Measurements from ENCODE around the gene DPEP2NB. TPM values are rescaled to one million over a fixed set of nuclear protein-coding genes. Genes with fewer than 3 reads are reported as not detected.
A peak's percentile ranks its signal among the peaks of the same experiment; 100 is the strongest.

DPEP2NB gene, protein sequence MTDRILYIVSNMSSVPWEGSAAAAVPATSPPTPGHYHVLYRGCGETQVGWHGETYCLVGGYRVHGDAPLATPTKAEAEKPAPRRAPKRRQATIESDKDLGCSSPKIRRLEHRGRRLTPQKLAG
- total RNA-seq, result not detected in 2 replicates

DNA sequence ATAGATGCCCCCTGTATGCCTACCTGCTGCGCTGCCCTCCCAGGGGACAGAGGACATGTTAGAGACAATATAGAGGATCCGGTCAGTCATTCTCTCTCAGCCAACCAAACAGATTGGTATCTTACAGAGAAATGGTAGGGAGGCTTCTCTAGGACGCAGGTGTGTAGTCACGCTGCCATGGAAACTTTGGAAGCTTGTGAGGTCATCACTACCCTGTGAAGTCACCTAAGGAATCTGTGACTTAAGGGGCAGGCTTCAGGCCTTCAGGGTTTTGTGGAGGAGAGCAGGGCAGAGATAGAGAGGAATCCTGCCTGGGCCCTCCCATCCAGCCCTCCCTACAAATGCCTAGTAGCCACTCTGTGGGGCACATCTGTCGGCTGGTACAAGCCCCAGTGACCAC, at the start of gene DPEP2NB:
DPEP2NB (minus strand) TSS at position 231 of the 400 bp plus-strand sequence; CDS start at position 90, 141 bp downstream.
- H3K27me3 Mint-ChIP-seq (ENCODE audit: low read depth), result no peaks in the 10 kb centered on the region
- intact Hi-C loops (cut with micrococcal nuclease), result no loop called here
- no peak within 1 kb of the TSS for H3K4me3 Mint-ChIP-seq (ENCODE audit: low read depth)

DNA sequence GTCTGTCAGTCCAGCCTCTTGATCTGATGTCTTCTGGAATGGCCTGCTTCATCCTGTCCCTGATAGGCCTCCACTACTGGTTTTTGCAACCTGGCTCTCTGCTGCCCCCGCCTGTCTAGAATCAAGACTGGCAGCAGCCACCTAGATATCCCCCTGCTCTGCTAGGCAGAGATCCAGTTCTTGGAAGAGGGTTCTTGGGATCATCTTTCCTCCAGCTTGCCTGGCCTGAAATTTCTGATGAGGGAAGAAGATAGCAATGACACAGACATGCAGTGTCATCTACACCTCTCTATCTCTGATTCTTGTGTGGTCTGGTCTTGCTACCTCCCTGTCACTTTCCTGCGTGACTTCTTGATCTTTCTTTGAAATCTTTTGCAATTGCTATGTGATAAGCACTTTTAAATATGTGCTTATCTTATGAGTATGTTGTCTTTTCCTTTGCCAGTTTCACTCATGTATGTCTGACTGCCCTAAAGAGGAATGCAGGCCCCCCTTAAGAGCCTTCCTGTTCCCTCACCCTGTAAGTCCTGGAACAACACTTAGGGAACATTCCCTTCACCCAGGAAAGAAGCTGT, 49.2 kb upstream of the DPEP2NB start:
- intact Hi-C loops (cut with micrococcal nuclease), result loop anchor here (1.0 to 2.0 kb wide), 2 partner anchors 14 to 72 kb away; no protein-coding TSS in a partner anchor
- Mint-ChIP-seq H3K9me3 (no peaks in the 10 kb centered on the region), H3K27me3 (ENCODE audit: low read depth) (no peaks in the 10 kb centered on the region), H3K4me1 (ENCODE audit: low read depth) (peaks cover 66% of the 10 kb centered on the region), H3K27ac (peak overlapping the region; percentile 79), H3K36me3 (ENCODE audit: low read depth) (peaks cover 61% of the 10 kb centered on the region), H3K4me3 (ENCODE audit: low read depth) (no peak overlapping the region)
- peak; percentile 72 for DNase-seq (ENCODE audit: low spot score)

More for the DNA sequence above, at the start of gene DPEP2NB:
- Mint-ChIP-seq H3K27ac (no peak within 1 kb of the TSS), H3K36me3 (ENCODE audit: low read depth) (peaks cover 5% of the 10 kb centered on the region), H3K4me1 (ENCODE audit: low read depth) (peaks cover 6% of the 10 kb centered on the region), H3K9me3 (no peaks in the 10 kb centered on the region)
- DNase-seq (ENCODE audit: low spot score), result no peak

DNA sequence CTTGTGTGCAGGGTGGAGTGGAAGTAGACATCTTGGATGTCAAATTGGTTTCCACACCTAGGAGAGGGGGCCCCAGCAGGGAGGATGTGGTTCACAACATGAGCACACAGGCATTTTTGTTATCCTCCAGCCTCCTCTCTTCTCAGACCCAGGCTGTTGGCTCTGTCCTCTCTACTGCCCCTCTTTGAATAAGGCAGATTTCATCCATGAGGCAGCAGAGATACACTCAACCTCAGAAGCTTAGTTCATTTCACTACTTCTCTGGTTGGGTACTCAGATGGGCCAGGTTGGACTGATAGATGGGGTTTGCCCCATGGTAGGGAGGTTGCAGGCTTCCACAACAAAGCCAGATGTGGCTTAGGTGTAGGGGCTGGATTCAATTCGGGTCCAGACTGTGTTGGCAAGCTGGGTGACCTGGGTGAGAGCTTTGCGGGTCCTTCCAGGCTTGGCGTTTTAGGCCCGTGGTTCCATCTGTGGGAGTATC, 47.2 kb upstream of the DPEP2NB start:
- Mint-ChIP-seq H3K36me3 (ENCODE audit: low read depth) (peaks cover 71% of the 10 kb centered on the region), H3K27me3 (ENCODE audit: low read depth) (no peaks in the 10 kb centered on the region), H3K27ac (peak overlapping the region; percentile 77), H3K9me3 (no peaks in the 10 kb centered on the region), H3K4me1 (ENCODE audit: low read depth) (peaks cover 70% of the 10 kb centered on the region), H3K4me3 (ENCODE audit: low read depth) (peak overlapping the region; percentile 6)
- intact Hi-C loops (cut with micrococcal nuclease), result no loop called here
- DNase-seq (ENCODE audit: low spot score), result no peak

DNA sequence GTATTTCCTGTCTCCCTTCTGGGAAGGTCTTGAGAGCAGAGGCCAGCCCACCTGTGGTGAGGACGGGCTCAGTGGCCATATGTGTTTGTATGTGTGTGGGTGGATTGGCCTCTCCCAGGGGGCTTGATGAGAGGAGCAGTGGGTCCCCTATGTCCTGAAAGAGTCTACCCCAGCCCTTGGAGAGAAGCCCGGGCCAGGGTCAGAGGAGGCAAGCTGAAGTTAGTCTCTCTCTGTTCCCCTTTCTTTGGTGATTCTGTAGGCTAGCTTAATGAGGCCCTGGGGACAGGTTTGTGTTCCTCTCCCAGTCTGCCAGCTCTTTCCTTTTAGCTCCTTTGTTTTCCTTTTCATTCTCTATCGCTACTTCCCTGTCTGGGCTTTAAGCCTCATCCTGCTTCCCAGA, 45.7 kb upstream of the DPEP2NB start:
- H3K4me1 Mint-ChIP-seq (ENCODE audit: low read depth), result peaks cover 66% of the 10 kb centered on the region
- H3K4me3 Mint-ChIP-seq (ENCODE audit: low read depth), result no peak overlapping the region
- no peak for DNase-seq (ENCODE audit: low spot score)
- peaks cover 70% of the 10 kb centered on the region for H3K36me3 Mint-ChIP-seq (ENCODE audit: low read depth)
- H3K27me3 Mint-ChIP-seq (ENCODE audit: low read depth), result no peaks in the 10 kb centered on the region
- intact Hi-C loops (cut with micrococcal nuclease), result no loop called here
- no peaks in the 10 kb centered on the region for H3K9me3 Mint-ChIP-seq
- H3K27ac Mint-ChIP-seq, result peak overlapping the region; percentile 64

DNA sequence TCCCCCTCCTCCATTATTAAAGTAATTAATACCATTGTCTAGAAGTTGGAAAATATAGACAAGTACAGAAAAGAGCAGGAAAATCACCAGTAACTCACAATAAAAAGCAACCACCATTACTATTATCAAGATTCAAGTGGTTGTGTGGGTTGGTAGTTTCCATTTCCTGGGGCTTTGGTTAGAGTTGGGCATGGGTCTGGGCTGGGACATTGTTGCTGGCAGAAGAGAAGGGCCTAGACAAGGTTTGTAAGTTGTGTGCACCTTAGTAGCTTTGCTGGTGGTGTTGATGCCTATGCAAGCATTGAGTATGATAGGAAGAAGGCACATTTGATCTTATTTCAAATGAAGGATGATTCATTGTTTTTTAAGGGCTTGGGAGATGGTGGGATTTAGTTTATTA, 44.1 kb upstream of the DPEP2NB start:
- Mint-ChIP-seq H3K27ac (peak overlapping the region; percentile 76), H3K36me3 (ENCODE audit: low read depth) (peaks cover 75% of the 10 kb centered on the region), H3K27me3 (ENCODE audit: low read depth) (no peaks in the 10 kb centered on the region), H3K4me3 (ENCODE audit: low read depth) (peak overlapping the region; percentile 6), H3K4me1 (ENCODE audit: low read depth) (peaks cover 51% of the 10 kb centered on the region), H3K9me3 (no peaks in the 10 kb centered on the region)
- intact Hi-C loops (cut with micrococcal nuclease), result no loop called here
- no peak for DNase-seq (ENCODE audit: low spot score)

DNA sequence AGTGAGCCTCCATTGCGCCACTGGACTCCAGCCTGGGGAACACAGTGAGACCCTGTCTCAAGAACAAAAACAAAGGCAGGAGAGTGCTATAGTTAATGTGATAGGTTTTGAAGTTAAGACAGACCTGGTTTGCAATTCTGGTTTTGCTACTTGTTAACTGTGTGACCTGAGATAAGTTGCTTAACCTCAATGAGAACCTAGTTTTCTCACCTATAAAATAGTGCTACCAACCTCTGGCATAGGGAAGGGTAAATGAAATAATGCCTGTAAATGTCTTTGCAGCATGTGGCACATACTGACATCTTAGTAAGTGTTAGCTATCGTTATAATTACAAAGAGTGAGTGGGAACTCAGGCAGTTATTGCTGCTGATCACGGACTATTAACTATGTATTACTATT, 39.7 kb upstream of the DPEP2NB start:
- Mint-ChIP-seq H3K27ac (no peak overlapping the region), H3K27me3 (ENCODE audit: low read depth) (no peaks in the 10 kb centered on the region), H3K9me3 (no peaks in the 10 kb centered on the region), H3K4me1 (ENCODE audit: low read depth) (peaks cover 16% of the 10 kb centered on the region), H3K4me3 (ENCODE audit: low read depth) (no peak overlapping the region), H3K36me3 (ENCODE audit: low read depth) (peaks cover 72% of the 10 kb centered on the region)
- no peak for DNase-seq (ENCODE audit: low spot score)
- intact Hi-C loops (cut with micrococcal nuclease), result no loop called here

DNA sequence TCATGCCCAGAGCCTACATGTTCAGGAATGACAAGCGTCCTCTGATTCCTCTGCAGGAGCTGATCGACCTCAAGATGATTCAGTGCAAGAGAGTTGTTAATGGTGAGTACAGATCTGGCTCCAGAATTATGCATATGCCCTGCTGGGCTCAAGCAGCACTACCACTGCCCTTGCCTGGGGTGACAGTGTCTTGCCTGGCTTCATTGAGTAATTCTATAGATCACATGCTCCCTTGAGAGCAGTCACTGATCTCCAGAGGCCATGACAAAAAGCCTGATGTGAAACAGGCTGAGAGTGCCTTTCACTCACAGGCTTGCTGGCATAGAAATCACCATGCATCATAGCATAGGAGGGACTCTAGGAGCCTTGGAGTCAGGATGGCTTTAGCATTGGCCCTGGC, 33.7 kb upstream of the DPEP2NB start:
- DNase-seq (ENCODE audit: low spot score), result no peak
- Mint-ChIP-seq H3K9me3 (no peaks in the 10 kb centered on the region), H3K27ac (no peak overlapping the region), H3K4me3 (ENCODE audit: low read depth) (no peak overlapping the region), H3K4me1 (ENCODE audit: low read depth) (peaks cover 2% of the 10 kb centered on the region), H3K36me3 (ENCODE audit: low read depth) (peaks cover 55% of the 10 kb centered on the region), H3K27me3 (ENCODE audit: low read depth) (no peaks in the 10 kb centered on the region)
- intact Hi-C loops (cut with micrococcal nuclease), result no loop called here

DNA sequence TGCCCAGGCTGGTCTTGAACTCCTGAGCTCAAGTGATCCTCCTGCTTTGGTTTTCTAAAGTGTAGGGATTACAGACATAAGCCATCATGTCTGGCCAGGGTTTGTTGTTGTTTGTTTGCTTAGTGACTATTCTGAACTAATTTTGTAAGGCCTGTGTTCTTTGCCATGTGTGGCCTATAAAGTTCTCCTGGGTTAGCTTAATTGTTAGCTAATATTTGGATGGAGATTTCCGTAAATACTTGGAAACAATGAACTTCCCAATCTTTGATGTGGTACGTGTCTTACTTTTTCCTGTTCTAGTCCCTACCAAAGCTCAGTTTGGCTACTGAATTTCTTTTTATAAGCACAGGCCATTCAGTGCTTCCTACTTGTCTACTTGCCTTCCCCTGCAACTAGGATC, 32.3 kb upstream of the DPEP2NB start:
- Mint-ChIP-seq H3K27ac (no peak overlapping the region), H3K36me3 (ENCODE audit: low read depth) (peaks cover 52% of the 10 kb centered on the region), H3K4me3 (ENCODE audit: low read depth) (no peak overlapping the region), H3K9me3 (no peaks in the 10 kb centered on the region), H3K4me1 (ENCODE audit: low read depth) (peaks cover 2% of the 10 kb centered on the region), H3K27me3 (ENCODE audit: low read depth) (no peaks in the 10 kb centered on the region)
- intact Hi-C loops (cut with micrococcal nuclease), result no loop called here
- DNase-seq (ENCODE audit: low spot score), result no peak

DNA sequence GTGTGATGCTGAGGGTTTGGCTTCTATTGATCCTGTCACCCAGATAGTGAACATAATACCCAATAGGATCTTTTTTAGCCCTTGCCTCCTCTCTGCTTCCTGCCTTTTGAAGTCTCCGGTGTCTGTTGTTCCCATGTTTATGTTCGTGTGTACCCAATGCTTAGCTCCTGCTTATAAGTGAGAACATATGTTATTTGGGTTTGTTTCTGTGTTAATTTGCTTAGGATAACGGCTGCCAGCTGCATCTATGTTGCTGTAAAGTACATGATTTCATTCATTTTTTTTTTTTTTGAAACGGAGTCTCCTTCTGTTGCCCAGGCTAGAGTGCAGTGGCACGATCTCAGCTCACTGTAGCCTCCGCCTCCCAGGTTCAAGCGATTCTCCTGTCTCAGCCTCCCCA, 30.4 kb upstream of the DPEP2NB start:
- Mint-ChIP-seq H3K9me3 (no peaks in the 10 kb centered on the region), H3K4me1 (ENCODE audit: low read depth) (peaks cover 2% of the 10 kb centered on the region), H3K27me3 (ENCODE audit: low read depth) (no peaks in the 10 kb centered on the region), H3K4me3 (ENCODE audit: low read depth) (no peak overlapping the region), H3K27ac (peak overlapping the region; percentile 45), H3K36me3 (ENCODE audit: low read depth) (peaks cover 45% of the 10 kb centered on the region)
- intact Hi-C loops (cut with micrococcal nuclease), result no loop called here
- DNase-seq (ENCODE audit: low spot score), result no peak

DNA sequence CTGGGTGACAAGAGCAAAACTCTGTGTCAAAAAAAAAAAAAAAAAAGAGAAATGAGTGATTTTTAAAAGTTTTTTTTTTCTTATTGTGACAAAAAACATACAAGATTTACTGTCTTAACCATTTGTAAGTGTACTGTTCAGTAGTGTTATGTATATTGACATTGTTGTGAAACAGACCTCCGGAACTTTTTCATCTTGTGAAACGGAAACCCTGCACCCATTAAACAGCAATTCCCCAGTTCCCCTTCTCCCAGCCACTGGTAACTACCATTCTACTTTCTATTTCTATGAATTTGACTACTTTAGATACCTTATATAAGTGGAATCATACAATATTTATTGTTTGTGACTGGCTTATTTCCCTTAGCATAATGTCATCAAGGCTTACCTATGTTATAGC, 26.1 kb upstream of the DPEP2NB start:
- Mint-ChIP-seq H3K36me3 (ENCODE audit: low read depth) (peaks cover 38% of the 10 kb centered on the region), H3K4me1 (ENCODE audit: low read depth) (peaks cover 10% of the 10 kb centered on the region), H3K4me3 (ENCODE audit: low read depth) (no peak overlapping the region), H3K9me3 (no peaks in the 10 kb centered on the region), H3K27me3 (ENCODE audit: low read depth) (no peaks in the 10 kb centered on the region), H3K27ac (no peak overlapping the region)
- no peak for DNase-seq (ENCODE audit: low spot score)
- intact Hi-C loops (cut with micrococcal nuclease), result loop anchor here (5.0 kb wide), 1 partner anchor 104 kb away; the partner anchor contains the start of gene PSMB10

DNA sequence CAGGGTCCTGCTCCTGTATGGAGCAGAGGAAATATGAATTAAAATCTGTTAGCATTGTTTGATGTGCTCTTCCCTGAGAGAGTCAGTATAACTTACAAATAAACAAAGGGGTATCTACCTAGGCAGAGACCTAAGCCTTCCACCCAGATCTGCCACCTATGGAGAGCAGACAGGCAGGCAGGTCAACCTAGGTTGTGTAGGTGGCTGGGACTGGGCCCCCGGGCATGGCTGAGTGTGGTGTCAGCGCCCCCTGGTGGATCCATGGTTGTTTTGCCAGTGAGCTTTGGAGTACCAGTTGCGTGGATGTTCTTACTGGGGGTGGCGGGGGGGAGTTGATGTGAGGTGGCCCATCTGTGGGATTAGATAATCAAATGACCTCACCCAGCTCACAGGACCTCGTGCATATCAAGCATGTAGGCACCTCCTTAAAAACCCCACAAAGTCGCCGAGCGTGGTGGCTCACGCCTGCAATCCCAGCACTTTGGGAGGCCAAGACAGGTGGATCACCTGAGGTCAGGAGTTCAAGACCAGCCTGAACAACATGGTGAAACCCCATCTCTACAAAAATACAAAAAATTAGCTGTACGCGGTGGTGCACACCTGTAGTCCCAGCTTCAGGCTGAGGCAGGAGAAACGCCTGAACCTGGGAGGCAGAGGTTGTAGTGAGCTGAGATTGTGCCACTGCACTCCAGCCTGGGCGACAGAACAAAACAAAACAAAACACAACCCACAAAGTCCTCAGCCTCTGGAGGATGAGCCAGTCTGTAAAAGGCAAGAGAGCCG, 25.0 kb upstream of the DPEP2NB start:
- H3K4me3 Mint-ChIP-seq (ENCODE audit: low read depth), result no peak overlapping the region
- no peaks in the 10 kb centered on the region for H3K9me3 Mint-ChIP-seq
- intact Hi-C loops (cut with micrococcal nuclease), result loop anchor here (1.0 to 5.0 kb wide), 4 partner anchors 47 to 224 kb away; partner anchors contain the start of gene PSMB10
- H3K36me3 Mint-ChIP-seq (ENCODE audit: low read depth), result peaks cover 34% of the 10 kb centered on the region
- H3K4me1 Mint-ChIP-seq (ENCODE audit: low read depth), result peaks cover 11% of the 10 kb centered on the region
- peak overlapping the region; percentile 39 for H3K27ac Mint-ChIP-seq
- peak; percentile 82 for DNase-seq (ENCODE audit: low spot score)
- no peaks in the 10 kb centered on the region for H3K27me3 Mint-ChIP-seq (ENCODE audit: low read depth)

DNA sequence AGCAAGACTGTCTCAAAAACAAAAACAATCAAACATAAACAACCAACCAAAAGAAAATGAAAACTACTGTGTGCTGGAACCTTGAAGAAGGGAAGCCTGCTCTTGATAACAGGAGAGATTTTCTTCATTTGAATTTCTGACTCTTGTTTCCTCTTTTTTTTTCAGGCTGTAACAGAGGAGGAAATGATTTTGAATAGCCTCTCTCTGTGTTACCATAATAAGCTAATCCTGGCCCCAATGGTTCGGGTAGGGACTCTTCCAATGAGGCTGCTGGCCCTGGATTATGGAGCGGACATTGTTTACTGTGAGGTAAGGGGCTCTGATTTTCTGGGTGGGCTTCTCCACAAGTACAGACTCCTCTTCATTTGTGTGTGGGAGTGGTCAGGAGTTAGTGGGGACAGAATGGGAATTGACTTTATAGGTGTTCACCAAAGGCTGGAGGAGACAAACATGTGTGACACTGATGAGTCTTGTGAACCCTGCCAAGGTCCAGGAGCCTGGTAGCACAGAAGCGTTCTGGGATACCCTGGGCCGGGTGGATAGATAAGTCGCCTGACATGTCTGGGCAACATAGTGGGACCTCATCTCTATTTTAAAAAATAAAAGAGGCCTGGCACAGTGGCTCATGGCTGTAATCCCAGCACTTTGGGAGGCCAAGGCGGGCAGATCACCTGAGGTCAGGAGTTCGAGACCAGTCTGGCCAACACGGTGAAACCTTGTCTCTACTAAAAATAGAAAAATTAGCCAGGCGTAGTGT, 22.3 kb upstream of the DPEP2NB start:
- peaks cover 31% of the 10 kb centered on the region for H3K36me3 Mint-ChIP-seq (ENCODE audit: low read depth)
- H3K27me3 Mint-ChIP-seq (ENCODE audit: low read depth), result no peaks in the 10 kb centered on the region
- H3K4me1 Mint-ChIP-seq (ENCODE audit: low read depth), result peaks cover 11% of the 10 kb centered on the region
- peak overlapping the region; percentile 11 for H3K27ac Mint-ChIP-seq
- DNase-seq (ENCODE audit: low spot score), result no peak
- intact Hi-C loops (cut with micrococcal nuclease), result no loop called here
- no peak overlapping the region for H3K4me3 Mint-ChIP-seq (ENCODE audit: low read depth)
- no peaks in the 10 kb centered on the region for H3K9me3 Mint-ChIP-seq
